GM23338 (cell line): ENCODE measurements around the gene CBY1.

Source experiments
- CREB1 ChIP-seq: fragments of 250-450 bp; sonication (Bioruptor Pico); IDR thresholded peaks from 2 replicates; pipeline ENCODE4 v1.5.0; 2020; ENCODE audit warnings: low read depth, mild to moderate bottlenecking, moderate library complexity
- EZH2 ChIP-seq: fragments of 200-600 bp; sonication (generic); IDR thresholded peaks from one replicate; pipeline ENCODE4 v1.8.0; 2017; ENCODE audit warnings: antibody characterized with exemption, mild to moderate bottlenecking, low read depth; ENCODE audit not compliant: unreplicated experiment
- TF ChIP-seq, protein P1 (sequence below): IDR thresholded peaks from one replicate; pipeline ENCODE4 v1.6.1; 2018; ENCODE audit warnings: antibody characterized with exemption; ENCODE audit not compliant: unreplicated experiment
- TF ChIP-seq, protein P2 (sequence below), 2 experiments: fragments of 200-600 bp in 1 of 2; sonication (generic) in 1 of 2; conservative IDR thresholded peaks; 2 replicates each; pipeline versions ENCODE4 v1.5.1 to v1.6.1; 2016 to 2017; ENCODE audit warnings: antibody characterized with exemption in 2 of 2, low read depth in 2 of 2, mild to moderate bottlenecking in 2 of 2, moderate library complexity in 1 of 2

DNA sequence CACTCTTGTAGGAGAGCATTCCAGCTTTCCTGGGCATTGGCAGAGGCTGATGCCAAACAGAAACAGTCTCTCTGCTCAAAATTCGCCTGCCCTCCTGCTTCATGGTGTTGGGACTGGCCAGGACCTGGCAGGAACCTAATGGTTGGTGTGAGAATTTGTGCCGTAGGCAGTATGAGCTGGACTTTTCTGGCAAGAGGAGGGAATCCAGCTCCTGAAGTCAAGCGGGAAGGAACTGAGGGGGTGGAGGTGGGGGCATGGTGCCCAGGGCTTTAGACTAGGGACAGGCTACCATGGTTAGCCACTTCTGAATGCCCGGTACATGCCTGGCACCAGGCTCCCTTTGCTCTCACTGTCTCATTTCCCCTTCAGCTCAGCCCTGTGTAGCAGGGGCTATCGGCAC, 18.4 kb downstream of the CBY1 start:
- TF ChIP-seq, protein P1, sequence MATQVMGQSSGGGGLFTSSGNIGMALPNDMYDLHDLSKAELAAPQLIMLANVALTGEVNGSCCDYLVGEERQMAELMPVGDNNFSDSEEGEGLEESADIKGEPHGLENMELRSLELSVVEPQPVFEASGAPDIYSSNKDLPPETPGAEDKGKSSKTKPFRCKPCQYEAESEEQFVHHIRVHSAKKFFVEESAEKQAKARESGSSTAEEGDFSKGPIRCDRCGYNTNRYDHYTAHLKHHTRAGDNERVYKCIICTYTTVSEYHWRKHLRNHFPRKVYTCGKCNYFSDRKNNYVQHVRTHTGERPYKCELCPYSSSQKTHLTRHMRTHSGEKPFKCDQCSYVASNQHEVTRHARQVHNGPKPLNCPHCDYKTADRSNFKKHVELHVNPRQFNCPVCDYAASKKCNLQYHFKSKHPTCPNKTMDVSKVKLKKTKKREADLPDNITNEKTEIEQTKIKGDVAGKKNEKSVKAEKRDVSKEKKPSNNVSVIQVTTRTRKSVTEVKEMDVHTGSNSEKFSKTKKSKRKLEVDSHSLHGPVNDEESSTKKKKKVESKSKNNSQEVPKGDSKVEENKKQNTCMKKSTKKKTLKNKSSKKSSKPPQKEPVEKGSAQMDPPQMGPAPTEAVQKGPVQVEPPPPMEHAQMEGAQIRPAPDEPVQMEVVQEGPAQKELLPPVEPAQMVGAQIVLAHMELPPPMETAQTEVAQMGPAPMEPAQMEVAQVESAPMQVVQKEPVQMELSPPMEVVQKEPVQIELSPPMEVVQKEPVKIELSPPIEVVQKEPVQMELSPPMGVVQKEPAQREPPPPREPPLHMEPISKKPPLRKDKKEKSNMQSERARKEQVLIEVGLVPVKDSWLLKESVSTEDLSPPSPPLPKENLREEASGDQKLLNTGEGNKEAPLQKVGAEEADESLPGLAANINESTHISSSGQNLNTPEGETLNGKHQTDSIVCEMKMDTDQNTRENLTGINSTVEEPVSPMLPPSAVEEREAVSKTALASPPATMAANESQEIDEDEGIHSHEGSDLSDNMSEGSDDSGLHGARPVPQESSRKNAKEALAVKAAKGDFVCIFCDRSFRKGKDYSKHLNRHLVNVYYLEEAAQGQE: no peak
- TF ChIP-seq CREB1 (CRISPR knock-in tag): no peak
- TF ChIP-seq EZH2: no peak
- TF ChIP-seq, protein P2, sequence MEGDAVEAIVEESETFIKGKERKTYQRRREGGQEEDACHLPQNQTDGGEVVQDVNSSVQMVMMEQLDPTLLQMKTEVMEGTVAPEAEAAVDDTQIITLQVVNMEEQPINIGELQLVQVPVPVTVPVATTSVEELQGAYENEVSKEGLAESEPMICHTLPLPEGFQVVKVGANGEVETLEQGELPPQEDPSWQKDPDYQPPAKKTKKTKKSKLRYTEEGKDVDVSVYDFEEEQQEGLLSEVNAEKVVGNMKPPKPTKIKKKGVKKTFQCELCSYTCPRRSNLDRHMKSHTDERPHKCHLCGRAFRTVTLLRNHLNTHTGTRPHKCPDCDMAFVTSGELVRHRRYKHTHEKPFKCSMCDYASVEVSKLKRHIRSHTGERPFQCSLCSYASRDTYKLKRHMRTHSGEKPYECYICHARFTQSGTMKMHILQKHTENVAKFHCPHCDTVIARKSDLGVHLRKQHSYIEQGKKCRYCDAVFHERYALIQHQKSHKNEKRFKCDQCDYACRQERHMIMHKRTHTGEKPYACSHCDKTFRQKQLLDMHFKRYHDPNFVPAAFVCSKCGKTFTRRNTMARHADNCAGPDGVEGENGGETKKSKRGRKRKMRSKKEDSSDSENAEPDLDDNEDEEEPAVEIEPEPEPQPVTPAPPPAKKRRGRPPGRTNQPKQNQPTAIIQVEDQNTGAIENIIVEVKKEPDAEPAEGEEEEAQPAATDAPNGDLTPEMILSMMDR (conservative IDR thresholded peaks at IDR 0.05; ENCODE audit: low read depth in 2 of 2): no peak
